DND-41 (cell line): ENCODE data around the gene THEM4.

Experiments used
- CTCF ChIP-seq: IDR thresholded peaks from 2 replicates; pipeline ENCODE4 v1.5.1; 2012; ENCODE audit warnings: borderline replicate concordance, low read length, moderate library complexity, mild to moderate bottlenecking; ENCODE audit not compliant: poor library complexity, severe bottlenecking; ENCODE audit errors: extremely low read depth
- EZH2 ChIP-seq: IDR thresholded peaks from 3 replicates; pipeline ENCODE4 v1.6.1; 2012; ENCODE audit warnings: borderline replicate concordance, low read depth, mild to moderate bottlenecking, moderate library complexity, low read length, inconsistent platforms; ENCODE audit not compliant: severe bottlenecking

DNA sequence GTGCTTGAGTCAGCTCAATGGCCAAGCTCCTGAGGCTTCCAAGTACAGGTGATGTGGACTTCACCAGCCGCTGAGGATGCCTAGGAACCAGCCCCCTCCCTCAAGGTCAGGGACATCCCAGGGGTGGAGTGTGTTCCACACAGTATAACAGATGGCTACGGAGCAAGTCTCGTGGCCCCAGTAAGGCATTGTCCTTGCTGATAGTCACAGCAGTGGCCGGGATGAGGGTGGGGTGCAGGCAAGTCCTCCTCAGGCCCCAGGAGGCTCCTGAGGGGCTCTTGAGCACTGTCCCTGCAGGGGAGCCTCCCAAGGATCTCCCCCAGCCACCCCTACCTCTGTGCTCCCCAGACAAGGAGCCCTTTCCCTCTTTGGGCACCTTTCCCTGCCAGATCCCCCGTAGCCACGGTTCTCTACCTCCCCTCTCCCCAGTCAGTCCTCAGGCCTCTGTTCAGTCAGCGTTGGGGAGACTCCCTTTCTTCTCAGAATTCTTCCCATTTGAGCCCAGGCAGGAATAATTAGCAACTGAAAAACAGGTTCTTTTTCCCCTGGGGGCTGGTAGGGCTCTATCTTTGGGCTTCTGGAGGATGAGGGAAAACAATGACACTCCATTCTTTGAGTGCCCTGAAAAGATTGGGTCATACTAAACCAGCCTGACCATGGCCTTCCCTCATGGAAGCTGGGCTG is 48.7 kb downstream of the THEM4 start:
- TF ChIP-seq CTCF = no peak
- no peak for TF ChIP-seq EZH2
